ENCODE data around the gene UBA52.
"Not testable (repeated sequence)": the region's sequence is repeated elsewhere in the genome, so short reads cannot be mapped to it uniquely, and the experiment has no call there.

Gene UBA52

DNA sequence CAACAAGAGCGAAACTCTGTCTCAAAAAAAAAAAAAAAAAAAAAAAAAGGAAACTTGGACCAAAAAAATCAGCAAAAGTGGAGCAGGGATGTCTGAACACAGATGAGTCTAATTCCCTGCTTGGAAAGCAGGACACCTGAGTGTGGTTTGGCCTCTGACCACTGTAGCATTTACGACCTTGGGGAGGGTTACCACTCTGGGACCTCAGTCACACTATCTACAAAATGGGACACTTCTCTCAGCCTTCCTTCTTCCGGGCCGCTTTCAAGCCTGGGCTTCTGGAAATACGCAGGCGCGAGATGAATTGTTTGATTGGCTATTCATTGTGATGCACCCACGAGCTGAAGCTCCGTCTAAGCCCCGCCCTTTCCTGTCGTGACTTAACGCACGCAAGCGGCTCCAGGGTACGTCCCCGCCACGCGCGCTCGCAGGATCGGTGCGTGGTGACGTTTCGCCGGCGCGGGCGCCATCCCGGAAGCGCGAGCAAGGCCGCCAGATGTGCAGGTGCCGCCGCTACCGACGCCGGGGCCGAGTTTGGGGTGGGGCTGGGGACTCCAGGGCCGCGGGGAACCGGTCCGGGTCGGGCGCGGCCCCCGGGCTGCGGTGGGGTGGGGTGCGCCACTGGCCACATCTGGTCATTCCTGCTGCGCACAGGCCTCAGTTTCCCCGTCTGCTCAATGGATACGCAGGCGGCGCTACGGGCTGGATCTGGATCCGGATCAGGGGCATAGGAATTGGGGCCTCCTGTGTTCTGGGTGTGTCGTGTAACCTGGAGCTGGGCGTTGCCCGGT, 14.1 kb upstream of the UBA52 start, which contains the start of gene KXD1:
TSS of gene KXD1 (plus strand) at position 460 of the 791 bp plus-strand sequence. CDS start 4,187 bp downstream, outside the sequence.
- DNase-seq (ENCODE audit: low read depth) = peak; percentile 97

DNA sequence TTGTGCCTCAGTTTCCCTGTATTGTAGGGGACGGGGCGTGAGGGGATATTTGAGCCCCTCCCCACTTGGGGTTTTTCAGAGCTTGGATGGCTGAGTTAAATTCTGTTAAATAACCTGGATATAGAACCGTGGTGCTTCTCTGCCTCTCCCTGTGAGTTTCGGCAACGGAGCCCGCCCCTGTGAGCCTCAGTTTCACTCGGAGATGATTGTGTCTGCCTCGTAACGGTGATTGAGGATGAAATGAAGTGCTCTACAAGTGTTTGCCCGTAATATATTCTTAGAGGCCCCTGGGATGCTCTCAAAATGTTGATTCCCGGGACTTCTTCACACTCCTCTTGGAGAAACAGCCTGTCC, 13.5 kb upstream of the UBA52 start:
- no peak for DNase-seq (ENCODE audit: low read depth)

- no peak for DNase-seq (ENCODE audit: low read depth)
These were observed 13.1 kb upstream of the UBA52 start for GRCh38 chr19:18558604-18559003.

DNA sequence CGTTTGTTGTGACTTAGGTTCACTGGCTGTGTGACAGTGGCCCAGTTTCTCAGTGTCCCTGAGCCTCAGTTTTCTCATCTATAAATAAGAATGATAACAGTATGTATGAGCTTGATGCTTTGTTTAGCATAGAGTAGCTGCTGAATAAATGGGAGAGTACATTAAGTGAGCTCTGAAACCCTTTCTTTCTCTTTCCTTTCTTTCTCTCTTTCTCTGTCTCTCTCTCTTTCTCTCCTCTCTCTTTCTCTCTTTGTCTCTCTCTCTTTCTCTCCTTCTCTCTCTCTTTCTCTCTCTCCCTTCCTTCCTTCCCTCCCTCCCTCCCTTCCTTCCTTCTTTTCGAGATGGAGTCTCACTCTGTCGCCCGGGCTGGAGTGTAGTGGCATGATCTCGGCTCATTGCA, 12.0 kb upstream of the UBA52 start:
- DNase-seq (ENCODE audit: low read depth) = no peak

- DNase-seq (ENCODE audit: low read depth) = no peak
These were observed 9.6 kb upstream of the UBA52 start for GRCh38 chr19:18562086-18562485.

GRCh38 chr19:18566953-18567352, 4.7 kb upstream of the UBA52 start:
- no peak for DNase-seq (ENCODE audit: low read depth)

DNA sequence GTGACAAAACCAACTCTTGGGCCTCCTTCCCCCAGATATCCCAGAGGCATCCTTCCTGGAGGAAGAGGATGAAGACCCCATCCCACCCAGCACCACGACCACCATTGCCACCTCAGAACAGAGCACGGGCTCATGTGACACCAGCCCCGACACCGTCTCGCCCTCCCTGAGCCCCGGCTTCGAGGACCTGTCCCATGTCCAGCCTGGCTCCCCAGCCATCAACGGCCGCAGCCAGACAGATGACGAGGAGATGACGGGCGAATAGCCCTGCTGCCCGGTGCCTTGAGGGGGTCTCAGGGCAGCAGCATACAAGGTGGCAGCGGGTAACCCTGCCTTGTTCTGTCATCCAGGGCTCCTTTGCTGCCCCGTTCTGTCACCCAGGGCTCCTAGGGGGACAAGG, 3.3 kb upstream of the UBA52 start:
- DNase-seq (ENCODE audit: low read depth) = no peak

- no peak for DNase-seq (ENCODE audit: low read depth)
These were observed 3.1 kb downstream of the UBA52 start for GRCh38 chr19:18574691-18575291.

DNA sequence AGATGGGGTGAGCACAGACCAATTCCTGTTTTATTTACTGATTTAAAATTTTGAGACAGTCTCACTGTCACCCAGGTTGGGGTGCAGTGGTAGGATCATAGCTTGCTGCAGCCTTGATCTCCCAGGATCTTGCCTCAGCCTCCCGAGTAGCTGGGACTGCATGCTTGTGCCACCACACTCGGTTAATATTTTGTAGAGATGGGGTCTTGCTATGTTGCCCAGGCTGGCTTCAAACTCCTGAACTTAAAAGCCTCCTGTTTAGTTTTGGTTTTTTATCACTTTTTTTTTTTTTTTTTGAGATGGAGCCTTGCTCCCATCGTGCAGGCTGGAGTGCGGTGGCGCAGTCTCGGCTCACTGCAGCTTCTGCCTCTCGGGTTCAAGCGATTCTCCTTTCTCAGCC, 4.7 kb downstream of the UBA52 start:
- no peak for DNase-seq (ENCODE audit: low read depth)

- no peak for DNase-seq (ENCODE audit: low read depth)
These were observed 5.8 kb downstream of the UBA52 start for GRCh38 chr19:18577365-18577914.

GRCh38 chr19:18580311-18580710, 8.7 kb downstream of the UBA52 start:
- no peak for DNase-seq (ENCODE audit: low read depth)

DNA sequence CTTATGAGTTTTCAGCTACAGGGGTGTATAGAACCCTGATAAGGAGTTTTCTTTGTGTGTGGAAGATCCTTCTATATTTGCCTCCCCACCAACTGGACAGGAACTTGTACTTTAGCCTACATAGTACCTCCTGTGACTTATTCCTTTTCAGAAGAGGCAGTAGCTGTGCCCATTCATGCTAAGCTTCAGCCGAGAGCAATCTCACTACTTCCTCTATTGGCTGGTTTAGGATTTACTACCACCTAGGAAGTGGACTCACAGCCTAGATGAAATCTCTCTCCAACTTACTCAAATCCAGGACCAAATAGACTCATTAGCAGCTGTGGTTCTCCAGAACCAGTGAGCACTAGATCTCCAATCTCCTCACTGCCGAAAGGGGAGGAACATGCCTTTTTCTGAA, 14.6 kb downstream of the UBA52 start:
- no peak for DNase-seq (ENCODE audit: low read depth)

- DNase-seq (ENCODE audit: low read depth) = no peak
These were observed 15.9 kb downstream of the UBA52 start for GRCh38 chr19:18587561-18587960.

- no peak for DNase-seq (ENCODE audit: low read depth)
These were observed 16.4 kb downstream of the UBA52 start for GRCh38 chr19:18587962-18588610.

DNA sequence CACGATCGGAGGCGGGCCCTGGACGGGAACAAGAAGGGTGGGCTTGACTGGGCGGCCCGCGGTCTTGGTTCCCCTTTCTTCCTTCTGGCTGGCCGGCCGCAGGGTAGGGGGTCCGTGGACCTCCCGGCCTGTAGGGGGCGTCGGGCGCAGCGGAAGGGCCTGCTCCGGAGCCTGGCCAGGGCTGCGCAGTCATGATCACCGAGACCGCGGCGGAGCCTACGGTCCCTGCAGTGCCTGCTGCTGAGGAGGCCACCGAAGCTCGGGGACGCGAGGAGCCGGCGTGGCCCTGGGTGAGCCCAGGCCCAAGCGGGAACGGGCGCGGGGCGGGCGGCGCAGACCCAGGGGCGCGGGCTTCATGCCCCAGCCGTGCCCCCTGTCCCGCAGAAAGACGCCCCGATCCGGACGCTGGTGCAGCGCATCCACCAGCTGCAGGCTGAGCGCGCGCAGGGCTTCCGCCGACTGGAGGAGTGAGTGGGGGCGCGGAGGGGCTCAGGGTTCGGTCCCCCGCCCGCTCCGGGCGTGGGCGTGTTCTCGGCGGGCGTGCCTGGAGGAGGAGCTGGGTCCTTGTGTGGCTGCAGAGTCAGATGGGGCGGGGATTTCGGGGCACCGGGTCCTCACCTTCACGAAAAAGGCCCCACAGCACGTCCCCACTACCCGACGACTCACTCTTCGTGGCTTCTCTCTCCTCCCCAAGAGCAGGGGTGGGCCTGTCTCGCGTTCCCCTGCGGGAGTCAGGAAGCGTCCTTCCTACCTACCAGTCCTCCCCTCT, 17.1 kb downstream of the UBA52 start, which contains the start of gene REX1BD:
TSS of gene REX1BD (plus strand) at position 188 of the 769 bp plus-strand sequence. CDS start at position 192, 4 bp downstream.
- DNase-seq (ENCODE audit: low read depth) = peak; percentile 76

DNA sequence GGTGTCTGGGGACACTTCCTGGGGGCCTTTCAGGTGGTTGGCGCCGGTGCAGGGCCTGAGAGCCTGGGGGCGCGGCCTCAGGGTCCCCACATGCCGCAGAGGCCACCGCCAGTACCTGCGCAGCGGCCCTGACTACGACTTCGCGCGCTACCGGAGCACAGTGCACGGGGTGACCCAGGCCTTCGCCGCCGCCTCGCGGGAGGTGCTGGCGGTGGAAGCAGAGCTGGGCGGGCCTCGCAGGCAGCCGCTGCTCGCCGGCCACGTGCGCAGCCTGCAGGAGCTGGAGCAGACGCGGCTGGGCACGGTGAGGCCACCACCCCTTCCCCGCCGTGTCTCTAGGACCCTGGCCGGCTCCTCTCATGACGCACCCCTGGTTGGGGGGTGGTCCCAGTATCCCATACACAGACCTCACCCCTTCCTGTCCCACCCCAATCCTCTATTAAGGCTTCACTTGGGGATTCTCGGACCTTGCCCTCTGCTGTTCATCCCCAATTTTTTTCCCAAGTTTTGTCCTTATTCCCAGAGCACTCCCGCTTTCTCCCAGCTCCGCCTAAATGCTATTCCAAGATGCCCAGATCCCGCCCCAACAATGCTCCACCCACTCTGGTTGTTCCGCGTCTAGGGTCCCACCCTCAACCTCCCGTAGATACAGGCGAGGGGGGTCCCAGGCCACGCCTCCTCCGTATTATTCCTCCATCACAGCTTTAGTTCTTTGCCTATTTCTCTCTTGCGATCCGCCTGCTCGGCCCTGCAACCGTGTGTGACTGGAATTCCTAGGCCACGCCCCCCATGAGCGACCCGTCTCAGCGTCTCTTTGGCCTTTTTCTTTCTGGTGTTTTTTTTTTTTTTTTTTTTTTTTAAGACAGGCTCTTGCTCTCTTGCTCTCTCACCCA, 18.0 kb downstream of the UBA52 start:
- DNase-seq (ENCODE audit: low read depth) = peak; percentile 65

DNA sequence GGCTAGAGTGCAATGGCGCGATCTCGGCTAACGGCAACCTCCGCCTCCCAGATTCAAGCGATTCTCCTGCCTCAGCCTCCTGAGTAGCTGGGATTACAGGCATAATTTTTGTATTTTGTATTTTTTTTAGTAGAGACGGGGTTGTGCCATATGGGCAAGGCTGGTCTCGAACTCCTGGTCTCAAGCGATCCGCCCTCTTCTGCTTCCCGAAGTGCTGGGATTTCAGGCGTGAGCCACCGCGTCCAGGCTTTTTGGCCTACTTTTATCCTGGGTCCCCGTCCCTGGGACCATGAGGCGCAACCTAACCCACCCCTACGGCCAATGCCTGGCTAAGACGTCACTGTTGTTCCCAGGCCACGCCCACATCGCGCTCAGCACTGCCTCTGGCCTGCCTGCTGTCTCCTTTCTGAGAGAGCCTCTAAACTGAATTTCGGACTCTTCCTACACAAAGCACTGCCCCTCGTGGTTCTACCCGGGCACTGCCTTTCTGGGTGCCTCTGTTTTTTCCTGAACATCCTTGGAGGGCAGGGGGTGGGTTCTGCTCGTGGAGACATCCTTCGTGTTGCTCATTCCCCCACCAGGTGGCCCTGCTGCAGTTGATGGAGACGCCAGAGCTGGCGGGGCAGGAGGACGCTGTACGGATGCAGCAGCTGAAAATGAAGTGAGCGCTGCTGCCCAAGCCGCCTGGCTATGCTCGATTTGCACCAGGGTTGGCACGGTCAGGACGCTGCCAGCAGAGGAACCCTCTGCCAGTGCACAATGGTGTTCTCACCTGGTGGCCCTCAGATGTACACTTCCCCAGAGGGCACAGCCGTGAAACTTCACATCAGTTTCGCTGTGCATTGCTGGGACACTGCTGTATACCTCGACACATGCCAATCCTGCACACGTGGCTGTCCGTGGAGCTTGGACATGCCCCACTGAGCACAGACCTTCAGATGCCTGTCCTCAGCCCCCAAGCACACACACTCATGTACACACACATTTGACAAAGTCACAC, 18.9 kb downstream of the UBA52 start:
- DNase-seq (ENCODE audit: low read depth) = no peak

DNA sequence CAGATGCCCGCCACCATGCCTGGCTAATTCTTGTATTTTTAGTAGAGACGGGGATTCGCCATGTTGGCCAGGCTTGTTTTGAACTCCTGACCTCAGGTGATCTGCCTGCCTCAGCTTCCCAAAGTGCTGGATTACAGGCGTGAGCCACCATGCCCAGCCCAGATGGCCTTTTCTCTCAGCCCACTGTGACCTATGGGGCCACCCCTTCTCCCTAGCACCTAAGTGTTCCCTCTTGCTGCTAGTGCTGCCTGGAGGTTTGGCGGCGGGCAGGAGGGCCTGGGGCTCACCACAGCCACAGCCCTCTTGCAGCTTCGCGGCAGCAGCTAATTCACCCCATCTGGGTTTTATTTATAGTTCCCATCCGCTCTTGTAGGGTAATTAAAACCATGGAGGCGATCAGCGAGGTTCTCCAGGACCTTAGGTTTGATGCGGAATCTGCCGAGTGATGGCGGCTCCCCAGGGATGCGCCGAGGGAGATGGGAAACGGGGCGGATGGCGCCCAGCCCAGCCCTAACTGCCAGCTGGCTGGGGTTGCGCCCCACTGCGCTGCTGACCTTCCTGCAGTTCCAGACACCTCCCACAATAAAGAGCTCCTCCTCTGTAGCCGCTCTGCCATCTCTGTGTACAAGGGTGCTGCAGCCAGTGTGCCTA, 20.2 kb downstream of the UBA52 start:
- DNase-seq (ENCODE audit: low read depth) = no peak

DNA sequence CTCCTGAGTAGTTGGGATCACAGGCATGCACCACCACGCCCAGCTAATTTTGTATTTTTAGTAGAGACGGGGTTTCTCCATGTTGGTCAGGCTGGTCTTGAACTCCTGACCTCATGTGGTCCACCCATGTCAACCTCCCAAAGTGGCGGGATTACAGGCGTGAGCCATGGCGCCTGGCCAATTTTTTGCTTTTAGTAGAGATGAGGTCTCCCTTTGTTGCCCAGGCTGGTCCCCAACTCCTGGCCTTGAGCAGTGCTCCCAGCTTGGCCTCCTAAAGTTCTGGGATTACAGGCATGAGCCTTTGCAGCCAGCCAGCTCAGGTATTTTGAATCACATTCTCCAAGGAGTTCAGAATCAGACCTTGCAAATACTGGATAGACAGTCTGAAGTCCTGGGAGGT, 21.1 kb downstream of the UBA52 start:
- DNase-seq (ENCODE audit: low read depth) = not testable (repeated sequence)
